GM18868 (cell line): ENCODE data around the gene TARS2.

Experiments
- ATAC-seq: cut with Tn5 transposase; IDR thresholded peaks from one replicate; pipeline ENCODE4 v1.9.1; 2021; ENCODE audit warnings: mild to moderate bottlenecking, moderate library complexity; ENCODE audit not compliant: unreplicated experiment

The TARS2 gene

GRCh38 chr1:150486966-150487762 lies at the start of gene TARS2:
TARS2 (plus strand) TSS chr1:150487419; CDS start chr1:150487451, 32 bp downstream.
- ATAC-seq = peak; percentile 100

GRCh38 chr1:150441121-150441520 lies 46.1 kb upstream of the TARS2 start:
- no peak for ATAC-seq

- no peak for ATAC-seq
These were observed 43.0 kb upstream of the TARS2 start for GRCh38 chr1:150444232-150444631.

- ATAC-seq = no peak
These were observed 31.0 kb upstream of the TARS2 start for GRCh38 chr1:150456146-150456647.

GRCh38 chr1:150464422-150464826 lies 22.8 kb upstream of the TARS2 start:
- ATAC-seq = no peak

GRCh38 chr1:150466964-150467363 lies 20.3 kb upstream of the TARS2 start:
- no peak for ATAC-seq

- no peak for ATAC-seq
These were observed 17.9 kb upstream of the TARS2 start for GRCh38 chr1:150469291-150469690.

- no peak for ATAC-seq
These were observed 14.5 kb upstream of the TARS2 start for GRCh38 chr1:150472601-150473200.

GRCh38 chr1:150473659-150474058 lies 13.6 kb upstream of the TARS2 start:
- ATAC-seq = no peak

- no peak for ATAC-seq
These were observed 12.3 kb upstream of the TARS2 start for GRCh38 chr1:150474869-150475268.

- ATAC-seq = no peak
These were observed 10.5 kb upstream of the TARS2 start for GRCh38 chr1:150476754-150477153.

- ATAC-seq = no peak
These were observed 9.9 kb upstream of the TARS2 start for GRCh38 chr1:150477320-150477719.

- ATAC-seq = no peak
These were observed 9.5 kb upstream of the TARS2 start for GRCh38 chr1:150477733-150478132.

GRCh38 chr1:150479370-150479769 lies 7.8 kb upstream of the TARS2 start:
- ATAC-seq = no peak

- ATAC-seq = no peak
These were observed 7.3 kb upstream of the TARS2 start for GRCh38 chr1:150479927-150480352.

- ATAC-seq = no peak
These were observed 2.8 kb upstream of the TARS2 start for GRCh38 chr1:150484431-150484830.

- ATAC-seq = no peak
These were observed 2.4 kb upstream of the TARS2 start for GRCh38 chr1:150484861-150485260.

- ATAC-seq = no peak
These were observed 520 bp downstream of the TARS2 start for GRCh38 chr1:150487763-150488115.

GRCh38 chr1:150493175-150493574 lies 6.0 kb downstream of the TARS2 start:
- no peak for ATAC-seq

GRCh38 chr1:150498342-150498741 lies 11.1 kb downstream of the TARS2 start:
- no peak for ATAC-seq

GRCh38 chr1:150505431-150505830 lies 18.2 kb downstream of the TARS2 start:
- ATAC-seq = no peak
